Activated CD8-positive, alpha-beta T cell treated with anti-CD3 and anti-CD28 coated beads for 36 hours (primary cell): ENCODE results near the gene SLC7A6. TPM values are rescaled to one million over a fixed set of nuclear protein-coding genes. Genes with fewer than 3 reads are reported as not detected.
A peak's percentile ranks its signal among the peaks of the same experiment; 100 is the strongest.

Experiments used
- ATAC-seq: fragments of 200-7000 bp; cut with Tn5 transposase; one replicate; pipeline ENCODE4 v1.10.0; 2021; ENCODE audit warnings: mild to moderate bottlenecking, moderate library complexity
- CTCF ChIA-PET: fragments of 350-600 bp; sonication (Branson Sonifier 250); formaldehyde crosslinking; loops from one replicate; lab custom pipeline; 2021; ENCODE audit warnings: antibody characterized with exemption; lab: Charles Lee
- POLR2A ChIA-PET: fragments of 350-600 bp; sonication (Branson Sonifier 250); formaldehyde crosslinking; loops from one replicate; lab custom pipeline; 2021; ENCODE audit warnings: antibody characterized with exemption; lab: Charles Lee
- DNase-seq: peaks from one replicate; pipeline ENCODE4 v3.0.0-alpha.2; 2020
- H3K27ac Mint-ChIP-seq: one replicate; pipeline ENCODE4 v1.8.0; 2021; ENCODE audit warnings: mild to moderate bottlenecking, mixed read lengths
- H3K27me3 Mint-ChIP-seq: one replicate; pipeline ENCODE4 v1.8.0; 2021; ENCODE audit warnings: mixed read lengths
- H3K36me3 Mint-ChIP-seq: one replicate; pipeline ENCODE4 v1.8.0; 2021; ENCODE audit warnings: low read depth, mixed read lengths
- H3K4me1 Mint-ChIP-seq: one replicate; pipeline ENCODE4 v1.8.0; 2021; ENCODE audit warnings: low read depth, mixed read lengths
- H3K4me3 Mint-ChIP-seq: one replicate; pipeline ENCODE4 v1.8.0; 2021; ENCODE audit warnings: mild to moderate bottlenecking, moderate library complexity, mixed read lengths
- H3K9me3 Mint-ChIP-seq: one replicate; pipeline ENCODE4 v1.8.0; 2021; ENCODE audit warnings: mixed read lengths
- intact Hi-C: fragments of 100-400 bp; cut with micrococcal nuclease; formaldehyde crosslinking; loops from one replicate; pipeline ENCODE4 v1.10.0; 2022
- total RNA-seq, 2 experiments: library from RNA; stranded (reverse); gene quantifications; one replicate each; pipeline ENCODE4 v1.2.3, GENCODE V29; 2021
- TF ChIP-seq, protein P1 (sequence below): fragments of 200-600 bp; IDR thresholded peaks from one replicate; pipeline ENCODE4 v1.8.0; 2022; ENCODE audit warnings: antibody characterized with exemption, mild to moderate bottlenecking

The SLC7A6 gene
- total RNA-seq, 2 experiments from 2014 or later, result 73.8 to 76.9 TPM

DNA sequence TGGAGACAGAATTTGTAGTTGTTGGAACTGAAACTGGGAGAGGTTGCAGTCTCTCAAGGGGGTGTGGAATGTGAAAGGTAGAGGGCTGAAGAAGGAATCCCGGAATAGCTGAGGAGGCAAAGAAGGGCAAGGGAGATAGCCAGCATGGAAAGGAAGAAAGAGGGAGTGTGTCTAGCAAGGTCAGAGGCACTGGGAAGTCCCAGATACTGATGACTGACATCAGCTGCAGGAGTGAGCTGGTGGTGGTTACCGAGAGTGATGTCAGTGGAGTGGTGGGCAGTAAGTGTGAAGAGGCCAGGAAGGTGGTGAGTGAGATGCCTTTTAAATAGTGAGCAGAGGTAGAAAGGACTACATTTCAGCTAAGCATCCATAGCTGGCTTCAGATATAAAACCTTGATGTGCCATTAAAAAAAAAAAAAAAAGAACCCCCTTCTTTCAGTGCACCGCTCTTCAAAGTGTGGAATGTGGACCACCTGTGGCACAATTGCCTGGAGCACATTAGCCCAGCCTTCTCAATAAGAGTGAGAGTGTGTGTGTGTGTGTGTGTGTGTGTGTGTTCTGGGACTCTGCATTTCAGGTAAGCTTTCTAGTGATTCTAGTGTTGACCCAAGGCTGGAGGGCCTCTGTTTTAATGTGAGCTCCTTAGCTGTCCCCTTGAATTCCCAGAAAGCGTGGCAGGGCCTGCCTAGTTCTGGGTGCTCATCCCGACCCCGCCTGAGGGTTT, 55.0 kb downstream of the SLC7A6 start:
- intact Hi-C loops, result no loop called here
- Mint-ChIP-seq H3K27me3 (no peaks in the 10 kb centered on the region), H3K4me1 (peaks cover 30% of the 10 kb centered on the region), H3K27ac (peak overlapping the region; percentile 84), H3K4me3 (peak overlapping the region; percentile 9), H3K9me3 (no peaks in the 10 kb centered on the region), H3K36me3 (peaks cover 30% of the 10 kb centered on the region)
- POLR2A ChIA-PET, result interaction anchor here (0.6 to 1.6 kb wide), 6 partner anchors 8 to 55 kb away, joined by 3 to 9 read pairs (median 4); partner anchors contain the start of genes PRMT7, SLC7A6 and SLC7A6OS
- ATAC-seq (peak; percentile 100), DNase-seq (peak; percentile 91)
- TF ChIP-seq, protein P1, sequence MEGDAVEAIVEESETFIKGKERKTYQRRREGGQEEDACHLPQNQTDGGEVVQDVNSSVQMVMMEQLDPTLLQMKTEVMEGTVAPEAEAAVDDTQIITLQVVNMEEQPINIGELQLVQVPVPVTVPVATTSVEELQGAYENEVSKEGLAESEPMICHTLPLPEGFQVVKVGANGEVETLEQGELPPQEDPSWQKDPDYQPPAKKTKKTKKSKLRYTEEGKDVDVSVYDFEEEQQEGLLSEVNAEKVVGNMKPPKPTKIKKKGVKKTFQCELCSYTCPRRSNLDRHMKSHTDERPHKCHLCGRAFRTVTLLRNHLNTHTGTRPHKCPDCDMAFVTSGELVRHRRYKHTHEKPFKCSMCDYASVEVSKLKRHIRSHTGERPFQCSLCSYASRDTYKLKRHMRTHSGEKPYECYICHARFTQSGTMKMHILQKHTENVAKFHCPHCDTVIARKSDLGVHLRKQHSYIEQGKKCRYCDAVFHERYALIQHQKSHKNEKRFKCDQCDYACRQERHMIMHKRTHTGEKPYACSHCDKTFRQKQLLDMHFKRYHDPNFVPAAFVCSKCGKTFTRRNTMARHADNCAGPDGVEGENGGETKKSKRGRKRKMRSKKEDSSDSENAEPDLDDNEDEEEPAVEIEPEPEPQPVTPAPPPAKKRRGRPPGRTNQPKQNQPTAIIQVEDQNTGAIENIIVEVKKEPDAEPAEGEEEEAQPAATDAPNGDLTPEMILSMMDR, result no peak
- CTCF ChIA-PET, result interaction anchor here (1.4 to 13.2 kb wide), 3 partner anchors 9 to 58 kb away, joined by 5 to 444 read pairs (median 7); partner anchors contain the start of gene SLC7A6

DNA sequence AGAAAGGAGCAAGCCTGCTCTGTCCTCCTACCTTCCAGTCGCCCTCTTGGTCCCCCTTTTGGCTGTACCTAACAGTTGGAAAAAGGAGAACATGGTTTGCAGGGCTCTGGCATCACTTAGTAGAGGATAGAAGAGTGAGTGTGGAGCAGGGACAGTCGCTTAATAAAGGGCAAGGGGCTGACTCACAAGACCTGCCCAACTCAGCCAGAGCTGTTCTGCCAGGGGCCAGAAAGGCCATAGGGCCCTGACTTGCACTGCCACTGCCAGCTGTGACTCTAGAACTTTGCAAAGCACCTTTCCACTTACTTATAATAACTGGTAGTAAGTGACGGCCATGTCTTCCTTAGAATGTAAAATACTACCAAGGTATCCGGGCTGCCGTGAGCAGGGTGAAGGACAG, 60.0 kb downstream of the SLC7A6 start:
- H3K4me1 Mint-ChIP-seq, result peaks cover 34% of the 10 kb centered on the region
- H3K36me3 Mint-ChIP-seq, result peaks cover 37% of the 10 kb centered on the region
- POLR2A ChIA-PET, result interaction anchor here (2.1 to 7.3 kb wide), 2 partner anchors 13 to 61 kb away, joined by 6 to 56 read pairs; partner anchors contain the start of genes PRMT7, SLC7A6 and SLC7A6OS

DNA sequence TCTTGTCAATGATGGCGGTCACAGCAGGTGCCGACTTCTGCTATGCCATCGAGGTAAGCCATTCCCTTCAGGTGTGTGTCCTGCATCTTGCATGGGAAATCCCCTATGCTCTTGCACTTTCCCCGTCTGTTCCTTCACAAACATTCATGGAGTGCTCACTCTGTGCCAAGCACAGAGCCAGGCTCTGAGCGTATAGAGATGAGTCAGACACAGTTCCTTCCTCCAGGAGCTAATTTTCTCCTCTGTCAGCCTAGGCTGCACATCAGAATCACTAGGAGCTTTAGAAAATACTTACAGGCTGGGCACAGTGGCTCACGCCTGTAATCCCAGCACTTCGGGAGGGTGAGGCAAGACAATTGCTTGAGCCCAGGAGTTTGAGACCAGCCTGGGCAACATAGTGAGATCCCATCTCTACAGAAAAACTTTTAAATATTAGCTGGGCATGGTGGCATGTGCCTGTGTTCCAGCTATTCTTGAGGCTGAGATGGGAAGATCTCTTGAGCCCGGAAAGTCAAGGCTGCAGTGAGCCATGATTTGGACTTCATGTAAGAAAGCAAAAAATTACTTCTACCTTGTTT, 60.5 kb downstream of the SLC7A6 start:
- H3K9me3 Mint-ChIP-seq, result no peaks in the 10 kb centered on the region
- ChIA-PET POLR2A (interaction anchor here (2.1 to 7.3 kb wide), 2 partner anchors 14 to 62 kb away, joined by 6 to 56 read pairs; partner anchors contain the start of genes PRMT7, SLC7A6 and SLC7A6OS), CTCF (interaction anchor here (0.6 to 13.2 kb wide), 3 partner anchors 18 to 84 kb away, joined by 3 to 444 read pairs (median 3); partner anchors contain the start of gene SLC7A6)
- no peak for ATAC-seq
- H3K36me3 Mint-ChIP-seq, result peaks cover 35% of the 10 kb centered on the region
- H3K4me3 Mint-ChIP-seq, result no peak overlapping the region
- peak overlapping the region; percentile 30 for H3K27ac Mint-ChIP-seq
- no peak for DNase-seq
- H3K4me1 Mint-ChIP-seq, result peaks cover 28% of the 10 kb centered on the region
- intact Hi-C loops, result no loop called here
- TF ChIP-seq, protein P1, result no peak
- no peaks in the 10 kb centered on the region for H3K27me3 Mint-ChIP-seq

More for the DNA sequence above, 60.0 kb downstream of the SLC7A6 start:
- DNase-seq (no peak), ATAC-seq (no peak)
- H3K9me3 Mint-ChIP-seq, result no peaks in the 10 kb centered on the region
- TF ChIP-seq, protein P1, result no peak
- H3K27me3 Mint-ChIP-seq, result no peaks in the 10 kb centered on the region
- H3K4me3 Mint-ChIP-seq, result no peak overlapping the region
- CTCF ChIA-PET, result interaction anchor here (0.6 to 13.2 kb wide), 2 partner anchors 63 to 83 kb away, joined by 3 to 444 read pairs; partner anchors contain the start of gene SLC7A6
- no peak overlapping the region for H3K27ac Mint-ChIP-seq
- intact Hi-C loops, result no loop called here

DNA sequence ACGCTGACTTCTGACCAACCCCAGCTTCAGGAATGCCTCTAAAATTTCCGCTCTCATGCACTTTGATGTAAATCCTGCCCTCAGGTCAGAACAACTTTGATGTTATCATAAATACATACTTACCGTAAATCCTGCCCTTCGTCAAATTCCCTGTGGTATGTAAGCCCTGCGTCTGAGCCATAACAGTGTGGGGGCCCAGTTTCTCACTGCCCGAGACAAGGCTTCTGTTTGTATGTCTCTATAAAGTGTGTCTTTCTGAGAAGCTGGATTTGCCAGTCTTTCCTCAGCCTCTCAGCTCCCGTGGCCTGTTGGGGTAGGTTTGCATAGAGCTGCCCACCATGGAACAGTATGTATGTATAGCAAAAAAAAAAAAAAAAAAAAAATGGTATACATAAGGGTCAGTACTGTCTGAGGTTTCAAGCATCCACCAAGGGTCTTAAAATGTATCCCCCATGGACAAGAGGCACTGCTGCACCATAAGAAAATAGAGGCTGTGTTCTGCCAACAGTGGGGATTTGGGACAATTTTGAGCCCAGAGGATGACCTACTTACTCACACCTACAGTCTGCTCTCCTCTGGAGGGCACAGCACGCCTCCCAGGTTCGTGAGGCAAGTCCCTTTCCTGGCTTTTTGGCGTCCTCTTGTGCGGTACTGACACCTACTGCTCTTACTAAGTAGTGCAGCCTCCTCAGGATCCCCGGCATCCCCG, 64.0 kb downstream of the SLC7A6 start:
- ATAC-seq (peak; percentile 99), DNase-seq (peak; percentile 85)
- Mint-ChIP-seq H3K36me3 (peaks cover 44% of the 10 kb centered on the region), H3K4me3 (no peak overlapping the region), H3K27me3 (no peaks in the 10 kb centered on the region), H3K27ac (peak overlapping the region; percentile 41), H3K9me3 (no peaks in the 10 kb centered on the region), H3K4me1 (peaks cover 31% of the 10 kb centered on the region)
- POLR2A ChIA-PET, result interaction anchor here (0.7 to 7.3 kb wide), 11 partner anchors 9 to 377 kb away, joined by 3 to 56 read pairs (median 4); partner anchors contain the start of genes PLA2G15, PRMT7, SLC7A6 and SLC7A6OS
- TF ChIP-seq, protein P1, result peak; percentile 94
- CTCF ChIA-PET, result interaction anchor here (0.6 to 13.2 kb wide), 43 partner anchors 8 to 512 kb away, joined by 3 to 444 read pairs (median 5); partner anchors contain the start of genes PLA2G15, PRMT7, SLC7A6 and SLC7A6OS
- intact Hi-C loops, result loop anchor here (1.0 kb wide), 1 partner anchor 66 kb away; no protein-coding TSS in a partner anchor
